ENCODE data around the gene CPA1. TPM values are rescaled to one million over a fixed set of nuclear protein-coding genes. Genes with fewer than 3 reads are reported as not detected.

Gene CPA1
- total and polyA plus RNA-seq, 2 of the 13 experiments (the other 11 are each of a cell fraction or from before 2014, with no cell fraction given): 0.20 to 0.58 TPM

GRCh38 chr7:130367836-130368746 lies 12.2 kb upstream of the CPA1 start:
- DNase-seq (ENCODE audit: low spot score) (no peak), ATAC-seq (no peak), FAIRE-seq (no peak)
- Histone ChIP-seq H3K36me3 (replicated peaks in 1 of 2; ENCODE audit: control insufficient read depth in 1 of 2, insufficient read depth in 2 of 2, low read length in 2 of 2) (no peaks in the 10 kb centered on the region), H3K4me2 (ENCODE audit: low read depth, low read length) (peak overlapping the region; percentile 70), H3K27ac (ENCODE audit: extremely low read length, insufficient read depth, low read length) (peak overlapping the region; percentile 35), H2AFZ (ENCODE audit: low read length) (no peak overlapping the region), H3K9ac (ENCODE audit: insufficient read depth, low read depth, low read length) (no peak overlapping the region), H3K27me3 (ENCODE audit: control insufficient read depth in 1 of 2, insufficient read depth in 2 of 2, low read length in 2 of 2) (peaks cover 1 to 13% of the 10 kb centered on the region in 2 experiments; a peak in 3 of 5 replicates), H3K4me3 (replicated peaks in 1 of 3; ENCODE audit: insufficient read depth in 1 of 3, low read depth in 2 of 3, low read length in 3 of 3) (no peak overlapping the region), H3K4me1 (ENCODE audit: insufficient read depth, low read length) (peaks cover 84% of the 10 kb centered on the region), H4K20me1 (ENCODE audit: insufficient read depth, low read length) (no peaks in the 10 kb centered on the region), H3K9me3 (ENCODE audit: low read length) (no peaks in the 10 kb centered on the region), H3K79me2 (ENCODE audit: insufficient read depth, low read length) (no peaks in the 10 kb centered on the region)
- no TSS peak for BruUV-seq (replicated peaks)
- ChIA-PET CTCF (ENCODE audit: low intra/inter-chr PET ratio, low total read pairs) (no interaction called here), POLR2A (interaction anchor here (1.4 kb wide), 1 partner anchor 12 kb away, joined by 4 read pairs; no protein-coding TSS in a partner anchor)
- TF ChIP-seq KMT2B (CRISPR knock-in tag; IDR thresholded peaks at IDR 0.05): no peak
- no peak for TF ChIP-seq ZNF891 (CRISPR knock-in tag; IDR thresholded peaks at IDR 0.05)
- no peak for TF ChIP-seq NFIB (CRISPR knock-in tag; IDR thresholded peaks at IDR 0.05; ENCODE audit: borderline replicate concordance)
- no peak for TF ChIP-seq ATF7 (IDR thresholded peaks at IDR 0.05)
- TF ChIP-seq ATF7 (CRISPR knock-in tag; IDR thresholded peaks at IDR 0.05): no peak
- TF ChIP-seq ZNF709 (CRISPR knock-in tag; IDR thresholded peaks at IDR 0.05): no peak
- TF ChIP-seq REL (CRISPR knock-in tag; conservative IDR thresholded peaks at IDR 0.05): no peak
- TF ChIP-seq CREBL2 (CRISPR knock-in tag; IDR thresholded peaks at IDR 0.05; ENCODE audit: borderline replicate concordance): no peak
- TF ChIP-seq, protein P1, sequence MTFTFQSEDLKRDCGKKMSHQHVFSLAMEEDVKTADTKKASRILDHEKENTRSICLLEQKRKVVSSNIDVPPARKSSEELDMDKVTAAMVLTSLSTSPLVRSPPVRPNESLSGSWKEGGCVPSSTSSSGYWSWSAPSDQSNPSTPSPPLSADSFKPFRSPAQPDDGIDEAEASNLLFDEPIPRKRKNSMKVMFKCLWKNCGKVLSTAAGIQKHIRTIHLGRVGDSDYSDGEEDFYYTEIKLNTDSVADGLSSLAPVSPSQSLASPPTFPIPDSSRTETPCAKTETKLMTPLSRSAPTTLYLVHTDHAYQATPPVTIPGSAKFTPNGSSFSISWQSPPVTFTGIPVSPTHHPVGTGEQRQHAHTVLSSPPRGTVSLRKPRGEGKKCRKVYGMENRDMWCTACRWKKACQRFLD (CRISPR knock-in tag; IDR thresholded peaks at IDR 0.05; ENCODE audit: borderline replicate concordance): no peak
- no peak for TF ChIP-seq SOX6 (IDR thresholded peaks at IDR 0.05)
- no peak for TF ChIP-seq SOX6 (CRISPR knock-in tag; IDR thresholded peaks at IDR 0.05)
- TF ChIP-seq, protein P2, sequence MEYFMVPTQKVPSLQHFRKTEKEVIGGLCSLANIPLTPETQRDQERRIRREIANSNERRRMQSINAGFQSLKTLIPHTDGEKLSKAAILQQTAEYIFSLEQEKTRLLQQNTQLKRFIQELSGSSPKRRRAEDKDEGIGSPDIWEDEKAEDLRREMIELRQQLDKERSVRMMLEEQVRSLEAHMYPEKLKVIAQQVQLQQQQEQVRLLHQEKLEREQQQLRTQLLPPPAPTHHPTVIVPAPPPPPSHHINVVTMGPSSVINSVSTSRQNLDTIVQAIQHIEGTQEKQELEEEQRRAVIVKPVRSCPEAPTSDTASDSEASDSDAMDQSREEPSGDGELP (IDR thresholded peaks at IDR 0.05; ENCODE audit: borderline replicate concordance, low read depth): no peak
- 74% methylated on average over 17 of the region's 19 CpGs for WGBS (ENCODE audit: low lambda C conversion rate)
- in situ Hi-C loops (cut with HindIII; ENCODE audit: extremely low pct_ligation_motif_present, low pct_unique_long_range_greater_than_20kb): no loop called here
- intact Hi-C loops (cut with micrococcal nuclease; ENCODE audit: unreplicated experiment): loop anchor here (5.0 kb wide), 1 partner anchor 99 kb away; no protein-coding TSS in a partner anchor
